Naive thymus-derived CD8-positive, alpha-beta T cell (primary cell): ENCODE data around the gene TMEM41B. TPM values are rescaled to one million over a fixed set of nuclear protein-coding genes. Genes with fewer than 3 reads are reported as not detected.
"Not testable (repeated sequence)": the region's sequence is repeated elsewhere in the genome, so short reads cannot be mapped to it uniquely, and the experiment has no call there.

Source experiments
- ATAC-seq, 2 donors: fragments of 150-1000 bp; cut with Tn5 transposase in 1 of 2; sonication (Bioruptor Pico), chemical (Tn5 transposase) in 1 of 2; 1 replicate in 1 of 2; 2 replicates in 1 of 2; pipeline ENCODE4 v1.10.0; 2021; ENCODE audit warnings: mild to moderate bottlenecking in 2 of 2, moderate library complexity in 2 of 2
- POLR2A ChIA-PET: fragments of 350-600 bp; sonication (Branson Sonifier 250); formaldehyde crosslinking; loops from one replicate; lab custom pipeline; 2021; ENCODE audit warnings: antibody characterized with exemption; lab: Charles Lee
- DNase-seq, 10 donors: peaks; one replicate each; pipeline versions ENCODE4 v3.0.0 to v3.0.0-alpha.2; 2020 to 2022
- H3K27ac Mint-ChIP-seq, 10 donors: one replicate each; pipeline ENCODE4 v1.8.0; 2020 to 2022; ENCODE audit warnings: mild to moderate bottlenecking in 10 of 10, mixed read lengths in 10 of 10, moderate library complexity in 4 of 10, inconsistent platforms in 1 of 10
- H3K27me3 Mint-ChIP-seq, 5 donors: one replicate each; pipeline ENCODE4 v1.8.0; 2021 to 2022; ENCODE audit warnings: mixed read lengths in 5 of 5
- H3K36me3 Mint-ChIP-seq, 3 donors: one replicate each; pipeline ENCODE4 v1.8.0; 2020 to 2022; ENCODE audit warnings: mixed read lengths in 3 of 3, mild to moderate bottlenecking in 2 of 3, inconsistent platforms in 1 of 3
- H3K4me1 Mint-ChIP-seq, 4 donors: one replicate each; pipeline ENCODE4 v1.8.0; 2021 to 2022; ENCODE audit warnings: mixed read lengths in 4 of 4
- H3K4me3 Mint-ChIP-seq, 10 donors: one replicate each; pipeline ENCODE4 v1.8.0; 2020 to 2022; ENCODE audit warnings: mild to moderate bottlenecking in 10 of 10, mixed read lengths in 10 of 10, moderate library complexity in 6 of 10, inconsistent platforms in 1 of 10
- H3K9me3 Mint-ChIP-seq, 9 donors: one replicate each; pipeline ENCODE4 v1.8.0; 2020 to 2022; ENCODE audit warnings: mixed read lengths in 9 of 9, mild to moderate bottlenecking in 3 of 9, inconsistent platforms in 1 of 9, moderate library complexity in 1 of 9
- polyA plus RNA-seq, 3 donors: library from polyadenylated mRNA; unstranded; fragments of 300-500 nt; fragmentation: Illumina TruSeq; gene quantifications; one replicate each; pipeline ENCODE4 v1.2.3, GENCODE V29; 2021
- total RNA-seq, 8 experiments: library from RNA in 2 of 8; stranded (reverse) in 2 of 8; gene quantifications; one replicate each; pipeline ENCODE4 v1.2.3 and lab custom pipeline; 2021 to 2026

Gene TMEM41B
- total and polyA plus RNA-seq, 5 experiments from 2014 or later: 7.4 to 84.9 (median 16.3) TPM

DNA sequence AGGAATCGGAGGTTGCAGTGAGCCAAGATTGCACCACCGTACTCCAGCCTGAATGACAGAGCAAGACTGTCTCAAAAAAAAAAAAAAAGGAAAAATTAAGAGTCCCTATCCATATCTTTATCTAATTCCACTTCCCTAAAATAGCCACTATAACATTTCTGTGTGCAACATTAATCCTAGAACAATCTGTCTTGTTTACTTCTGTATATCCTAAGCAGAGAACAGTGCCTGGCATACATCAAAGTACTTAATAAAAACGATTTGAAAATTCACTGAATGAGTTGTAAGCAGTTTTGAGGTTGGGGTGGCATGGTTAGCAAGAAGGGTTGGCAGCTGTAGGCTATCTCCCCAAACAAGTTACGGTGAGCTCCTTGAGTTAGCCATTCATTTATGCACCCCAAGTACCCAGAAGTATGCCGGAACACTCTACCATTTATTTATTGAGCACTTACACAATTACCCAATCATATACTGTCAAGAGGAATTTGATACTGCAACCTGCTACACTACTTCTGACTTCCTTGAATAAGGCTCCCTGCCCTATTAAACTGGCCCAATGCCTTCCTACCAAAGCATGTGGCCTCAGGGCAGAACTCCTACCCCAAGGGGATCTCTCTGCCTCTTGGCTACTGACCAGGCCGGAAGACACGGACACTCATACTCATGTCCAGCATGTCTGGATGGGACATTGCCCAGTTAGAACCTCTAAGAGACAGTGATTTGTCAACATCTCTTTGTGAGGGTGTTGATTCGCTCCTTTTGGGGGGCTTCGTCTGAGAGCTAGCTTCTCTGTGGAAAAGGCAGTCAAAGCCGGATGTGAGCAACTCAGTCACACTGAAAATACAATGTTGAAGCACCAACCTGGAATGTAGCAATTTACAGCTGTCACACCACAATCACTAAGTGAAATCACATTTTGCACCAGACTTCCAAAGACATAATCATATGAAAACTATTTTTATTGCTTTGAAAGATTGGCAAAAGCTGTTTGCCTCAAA lies 16.3 kb upstream of the TMEM41B start:
- Mint-ChIP-seq H3K9me3 (no peaks in the 10 kb centered on the region), H3K27ac (no peak overlapping the region), H3K27me3 (no peaks in the 10 kb centered on the region), H3K4me3 (no peak overlapping the region), H3K4me1 (no peaks in the 10 kb centered on the region), H3K36me3 (no peaks in the 10 kb centered on the region)
- DNase-seq (no peak), ATAC-seq (no peak)
- POLR2A ChIA-PET: no interaction called here

DNA sequence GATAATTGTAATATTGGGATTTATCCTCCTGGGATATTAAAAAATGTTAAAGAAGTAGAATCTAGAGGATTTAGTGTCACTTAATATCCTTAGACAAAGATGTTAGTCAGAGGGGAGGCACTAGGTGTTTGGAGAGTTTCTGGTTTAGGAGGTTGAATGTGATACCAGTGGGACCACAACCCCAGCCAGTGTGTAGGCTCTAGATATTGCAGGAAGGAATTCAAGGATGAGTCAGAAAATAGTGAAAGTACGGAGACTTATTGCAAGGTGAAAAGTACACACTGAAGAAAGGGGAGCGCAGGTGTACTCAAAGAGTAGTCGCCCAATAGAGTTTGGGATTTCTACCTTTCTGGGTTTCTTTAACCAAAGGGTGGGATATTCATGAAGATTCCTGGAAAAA lies 5.7 kb upstream of the TMEM41B start:
- Mint-ChIP-seq H3K27me3 (peaks cover 0 to 6% (median 5%) of the 10 kb centered on the region in 5 donors), H3K27ac (peak overlapping the region in 1 of 10 donors; percentile 33), H3K9me3 (no peaks in the 10 kb centered on the region), H3K4me3 (no peak overlapping the region), H3K36me3 (no peaks in the 10 kb centered on the region), H3K4me1 (peaks cover 0 to 11% (median 5%) of the 10 kb centered on the region in 4 donors)
- ATAC-seq (no peak), DNase-seq (no peak)
- POLR2A ChIA-PET: no interaction called here

DNA sequence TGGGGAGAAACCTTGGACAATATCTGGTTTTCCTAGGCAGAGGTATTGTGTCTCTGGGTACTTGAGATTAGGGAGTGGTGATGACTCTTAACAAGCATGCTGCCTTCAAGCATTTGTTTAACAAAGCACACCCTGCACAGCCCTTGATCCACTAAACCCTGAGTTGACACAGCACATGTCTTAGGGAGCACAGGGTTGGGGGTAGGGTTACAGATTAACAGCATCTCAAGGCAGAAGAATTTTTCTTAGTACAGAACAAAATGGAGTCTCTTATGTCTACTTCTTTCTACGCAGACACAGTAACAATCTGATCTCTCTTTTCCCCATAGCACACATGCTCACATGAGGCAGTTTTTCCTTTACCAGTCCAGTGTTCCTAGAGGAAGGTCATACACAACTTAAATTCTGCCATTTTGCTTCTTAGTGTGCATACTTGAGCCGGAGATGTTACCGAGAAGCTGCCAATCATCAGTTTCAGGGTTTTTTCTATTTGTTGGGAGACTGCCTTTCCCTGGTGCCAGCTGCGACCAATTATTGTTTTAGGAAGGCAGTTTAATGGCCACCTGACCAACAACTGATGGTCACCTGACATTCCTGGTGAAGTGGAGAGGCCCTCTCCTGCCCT lies 5.1 kb upstream of the TMEM41B start:
- ATAC-seq, POLR2A ChIA-PET, H3K27me3 Mint-ChIP-seq, H3K27ac Mint-ChIP-seq, H3K36me3 Mint-ChIP-seq, H3K4me3 Mint-ChIP-seq, DNase-seq, H3K9me3 Mint-ChIP-seq: not testable (repeated sequence)
- H3K4me1 Mint-ChIP-seq: peaks cover 0 to 15% (median 9%) of the 10 kb centered on the region in 4 donors

GRCh38 chr11:9318442-9319376 lies 4.3 kb upstream of the TMEM41B start:
- DNase-seq, ATAC-seq, H3K27ac Mint-ChIP-seq, H3K9me3 Mint-ChIP-seq, H3K36me3 Mint-ChIP-seq, POLR2A ChIA-PET, H3K27me3 Mint-ChIP-seq, H3K4me3 Mint-ChIP-seq: not testable (repeated sequence)
- H3K4me1 Mint-ChIP-seq: peaks cover 2 to 22% (median 15%) of the 10 kb centered on the region in 4 donors

DNA sequence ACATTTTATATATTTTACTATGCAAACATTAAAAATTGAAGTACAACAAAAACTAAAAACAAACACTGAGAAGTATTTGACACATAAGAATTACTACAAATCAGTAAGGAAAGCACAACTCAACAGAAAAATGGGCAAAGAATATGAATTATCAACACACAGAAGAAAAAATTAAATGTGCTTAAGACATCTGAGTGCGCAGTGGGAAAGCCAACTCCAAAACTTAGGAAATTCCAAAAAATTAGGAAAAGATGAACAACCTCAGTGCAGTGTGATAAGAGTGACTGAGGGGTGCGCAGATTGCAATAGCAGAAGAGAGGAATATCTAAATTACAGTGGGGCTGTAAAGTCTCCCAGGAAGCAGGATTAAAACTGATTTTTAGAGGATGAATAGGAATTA lies 1.9 kb upstream of the TMEM41B start:
- H3K27ac Mint-ChIP-seq: no peak overlapping the region
- POLR2A ChIA-PET: interaction anchor here (4.1 kb wide), 1 partner anchor 144 kb away, joined by 44 read pairs; the partner anchor contains the start of gene ZNF143
- H3K27me3 Mint-ChIP-seq: peaks cover 0 to 6% (median 5%) of the 10 kb centered on the region in 5 donors
- H3K4me1 Mint-ChIP-seq: peaks cover 10 to 44% (median 35%) of the 10 kb centered on the region in 4 donors
- no peaks in the 10 kb centered on the region for H3K9me3 Mint-ChIP-seq
- ATAC-seq: no peak
- no peak for DNase-seq
- H3K36me3 Mint-ChIP-seq: no peaks in the 10 kb centered on the region
- H3K4me3 Mint-ChIP-seq: no peak overlapping the region

DNA sequence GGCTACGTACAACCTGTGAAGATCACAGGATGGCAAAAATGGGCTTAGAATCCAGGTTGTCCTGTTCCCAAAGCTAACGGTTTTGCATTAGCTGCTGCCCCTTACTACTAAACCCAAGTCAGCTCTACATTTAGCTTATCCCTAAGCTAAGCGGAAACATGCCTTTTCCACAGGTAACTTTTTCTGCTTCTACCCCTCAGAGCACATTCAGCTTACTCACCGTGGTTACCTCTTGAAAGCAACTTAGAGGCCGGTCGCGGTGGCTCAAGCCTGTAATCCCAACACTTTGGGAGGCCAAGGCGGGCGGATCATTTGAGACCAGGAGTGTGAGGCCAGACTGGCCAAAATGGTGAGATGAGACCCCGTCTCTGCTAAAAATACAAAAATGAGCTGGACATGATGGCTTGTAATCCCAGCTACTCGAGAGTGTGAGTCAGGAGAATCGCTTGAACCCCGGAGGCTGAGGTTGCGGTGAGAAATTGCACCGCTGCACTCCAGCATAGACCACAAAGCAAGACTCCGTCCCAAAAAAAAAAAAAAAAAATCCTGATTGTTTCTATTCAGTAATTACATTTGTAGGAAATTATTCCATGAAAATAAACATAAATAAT lies 790 bp upstream of the TMEM41B start:
- ATAC-seq: no peak
- peaks cover 0 to 4% (median 0%) of the 10 kb centered on the region in 3 donors for H3K36me3 Mint-ChIP-seq
- H3K27ac Mint-ChIP-seq: peak overlapping the region; percentile 97 to 100 (median 99)
- peaks cover 17 to 55% (median 44%) of the 10 kb centered on the region in 4 donors for H3K4me1 Mint-ChIP-seq
- peak overlapping the region; percentile 95 to 100 (median 100) for H3K4me3 Mint-ChIP-seq
- POLR2A ChIA-PET: interaction anchor here (0.7 to 4.1 kb wide), 10 partner anchors 35 to 184 kb away, joined by 3 to 44 read pairs (median 6); partner anchors contain the start of genes DENND5A, IPO7 and ZNF143
- no peak for DNase-seq
- H3K27me3 Mint-ChIP-seq: peaks cover 0 to 4% (median 3%) of the 10 kb centered on the region in 5 donors
- no peaks in the 10 kb centered on the region for H3K9me3 Mint-ChIP-seq

- POLR2A ChIA-PET: interaction anchor here (1.1 to 4.1 kb wide), 7 partner anchors 9 to 146 kb away, joined by 4 to 44 read pairs (median 9); partner anchors contain the start of genes DENND5A, IPO7 and ZNF143
- H3K9me3 Mint-ChIP-seq: no peaks in the 10 kb centered on the region
- H3K4me1 Mint-ChIP-seq: peaks cover 18 to 57% (median 53%) of the 10 kb centered on the region in 4 donors
- H3K36me3 Mint-ChIP-seq: peaks cover 0 to 8% (median 0%) of the 10 kb centered on the region in 3 donors
- H3K27ac Mint-ChIP-seq: peak overlapping the region; percentile 97 to 100 (median 99)
- peak overlapping the region; percentile 95 to 100 (median 100) for H3K4me3 Mint-ChIP-seq
- ATAC-seq (peak; percentile 16 to 18), DNase-seq (peak in 2 of 10 donors; percentile 20 to 35)
- peaks cover 0 to 4% (median 0%) of the 10 kb centered on the region in 5 donors for H3K27me3 Mint-ChIP-seq
These were observed 624 bp downstream of the TMEM41B start for GRCh38 chr11:9313648-9314290.

DNA sequence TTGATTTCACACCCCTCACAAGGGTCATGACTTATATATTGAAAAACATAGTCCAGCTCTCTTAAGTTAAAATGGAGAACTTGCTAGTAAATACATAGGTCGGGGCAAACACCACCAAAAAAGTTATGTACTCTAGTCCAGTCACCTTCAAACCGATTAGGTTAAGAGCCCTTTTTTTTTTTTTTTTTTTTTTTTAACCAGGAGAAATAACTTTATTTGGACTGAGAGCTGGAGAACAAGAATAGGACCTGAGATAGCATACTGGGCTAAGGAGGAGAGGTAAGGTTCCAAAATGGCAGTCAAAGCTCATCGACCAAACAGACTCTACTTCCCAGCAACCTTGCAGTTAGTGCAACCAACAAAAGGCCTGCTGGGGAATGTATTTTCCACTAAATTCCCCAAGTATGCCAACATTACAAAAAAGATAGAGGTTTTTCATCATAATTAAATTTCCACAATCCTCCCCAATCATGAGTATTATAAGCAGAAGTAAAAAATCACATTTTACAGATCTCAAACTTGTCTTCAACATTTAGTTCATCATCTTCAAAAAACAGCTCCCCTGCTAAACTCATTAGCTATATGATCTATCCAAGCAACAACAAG lies 3.8 kb downstream of the TMEM41B start:
- Mint-ChIP-seq H3K4me1 (peaks cover 30 to 69% (median 67%) of the 10 kb centered on the region in 4 donors), H3K36me3 (peaks cover 0 to 16% (median 5%) of the 10 kb centered on the region in 3 donors), H3K9me3 (no peaks in the 10 kb centered on the region), H3K27me3 (no peaks in the 10 kb centered on the region), H3K4me3 (peak overlapping the region; percentile 0 to 99 (median 50)), H3K27ac (peak overlapping the region in 7 of 10 donors; percentile 5 to 74 (median 36))
- POLR2A ChIA-PET: interaction anchor here (0.8 to 1.4 kb wide), 3 partner anchors 14 to 150 kb away, joined by 3 to 6 read pairs (median 4); partner anchors contain the start of gene ZNF143
- DNase-seq (no peak), ATAC-seq (no peak)

DNA sequence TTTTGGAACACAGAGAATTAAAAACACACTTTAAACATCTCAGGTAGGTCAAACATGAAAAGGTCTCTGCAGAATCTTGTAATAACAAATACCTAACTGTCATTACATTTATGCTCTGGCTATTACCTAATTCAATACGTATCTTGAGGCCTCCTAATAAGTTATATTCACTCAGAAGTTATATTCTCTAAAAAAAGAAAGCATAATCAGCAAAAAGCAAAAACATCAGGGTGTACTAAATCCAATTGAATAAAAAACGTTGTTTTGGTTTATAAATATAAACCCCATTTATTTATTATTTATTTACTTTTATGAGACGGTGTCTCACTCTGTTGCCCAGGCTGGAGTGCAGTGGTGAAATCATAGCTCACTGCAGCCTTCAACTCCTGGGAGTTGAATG lies 10.2 kb downstream of the TMEM41B start:
- Mint-ChIP-seq H3K27ac (peak overlapping the region in 1 of 10 donors; percentile 23), H3K36me3 (peaks cover 0 to 17% (median 5%) of the 10 kb centered on the region in 3 donors), H3K27me3 (no peaks in the 10 kb centered on the region), H3K4me3 (no peak overlapping the region), H3K4me1 (peaks cover 16 to 43% (median 29%) of the 10 kb centered on the region in 4 donors), H3K9me3 (no peaks in the 10 kb centered on the region)
- DNase-seq (no peak), ATAC-seq (no peak)
- POLR2A ChIA-PET: interaction anchor here (0.6 to 0.7 kb wide), 2 partner anchors 58 to 93 kb away, joined by 3 to 5 read pairs; no protein-coding TSS in a partner anchor

DNA sequence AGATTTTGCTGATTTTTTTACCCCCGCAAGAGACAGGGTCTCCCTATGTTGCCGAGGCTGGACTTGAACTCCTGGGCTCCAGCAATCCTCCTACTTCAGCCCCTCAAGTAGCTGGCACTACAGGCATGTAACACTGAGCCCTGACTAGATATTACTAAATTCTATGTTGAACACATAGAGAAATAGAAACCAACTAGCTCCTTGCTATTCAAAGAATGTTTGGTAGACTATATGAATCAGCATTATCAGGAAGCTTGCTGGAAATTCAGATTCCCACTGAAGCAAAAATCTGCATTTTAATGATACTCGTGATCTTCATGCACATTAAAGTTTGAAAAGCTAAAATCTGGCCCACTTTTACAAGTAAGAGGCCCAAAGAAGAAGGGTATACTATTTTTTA lies 11.9 kb downstream of the TMEM41B start:
- H3K36me3 Mint-ChIP-seq: peaks cover 0 to 25% (median 2%) of the 10 kb centered on the region in 3 donors

More for the DNA sequence above, 11.9 kb downstream of the TMEM41B start:
- peak overlapping the region in 1 of 10 donors; percentile 57 for H3K27ac Mint-ChIP-seq
- H3K4me3 Mint-ChIP-seq: no peak overlapping the region
- POLR2A ChIA-PET: interaction anchor here (1.1 to 1.2 kb wide), 2 partner anchors 22 to 38 kb away, joined by 3 to 15 read pairs; no protein-coding TSS in a partner anchor
- H3K27me3 Mint-ChIP-seq: no peaks in the 10 kb centered on the region
- ATAC-seq (no peak), DNase-seq (no peak)
- H3K9me3 Mint-ChIP-seq: no peaks in the 10 kb centered on the region
- peaks cover 11 to 31% (median 19%) of the 10 kb centered on the region in 4 donors for H3K4me1 Mint-ChIP-seq
